H1 (cell line): Measurements from ENCODE around the gene SLC6A19.

Experiments used
- CEBPB ChIP-seq: IDR thresholded peaks from 2 replicates; pipeline ENCODE4 v1.6.1; 2012; ENCODE audit warnings: low read depth, low read length
- CTBP2 ChIP-seq: IDR thresholded peaks from 2 replicates; pipeline ENCODE4 v1.7.0; 2011; ENCODE audit warnings: borderline replicate concordance, mild to moderate bottlenecking, moderate library complexity, mixed read lengths, low read length; ENCODE audit not compliant: insufficient read depth, insufficient read length
- CTCF ChIP-seq, 3 experiments: IDR thresholded peaks; 1 replicate in 2 of 3; 2 replicates in 1 of 3; pipeline versions ENCODE4 v1.5.1 to v1.6.1; 2011; ENCODE audit warnings: low read length in 3 of 3, mild to moderate bottlenecking in 3 of 3, inconsistent platforms in 2 of 3, low read depth in 1 of 3, moderate library complexity in 1 of 3; ENCODE audit not compliant: insufficient read depth in 1 of 3; ENCODE audit errors: control extremely low read depth in 1 of 3
- EZH2 ChIP-seq: fragments of 200-600 bp; sonication (generic); IDR thresholded peaks from 2 replicates; pipeline ENCODE4 v1.7.1; 2012; ENCODE audit warnings: low read depth, mild to moderate bottlenecking, moderate library complexity, low read length, inconsistent platforms; ENCODE audit not compliant: severe bottlenecking
- POLR2AphosphoS5 ChIP-seq: IDR thresholded peaks from 2 replicates; pipeline ENCODE4 v1.6.1; 2011; ENCODE audit warnings: low read depth, low read length
- RBBP5 ChIP-seq: IDR thresholded peaks from 2 replicates; pipeline ENCODE4 v1.7.1; 2012; ENCODE audit warnings: low read depth, mild to moderate bottlenecking, inconsistent platforms, low read length, moderate library complexity, borderline replicate concordance
- RFX5 ChIP-seq: IDR thresholded peaks from 2 replicates; pipeline ENCODE4 v1.6.1; 2011; ENCODE audit warnings: low read depth, low read length, improper control_type of control experiment, borderline replicate concordance
- SIX5 ChIP-seq: IDR thresholded peaks from 2 replicates; pipeline ENCODE4 v1.6.1; 2011; ENCODE audit warnings: mild to moderate bottlenecking, low read depth, low read length
- USF2 ChIP-seq: IDR thresholded peaks from 2 replicates; pipeline ENCODE4 v1.6.1; 2011; ENCODE audit warnings: low read length, improper control_type of control experiment

- TF ChIP-seq CTBP2 (no peak), USF2 (no peak), CTCF (IDR thresholded peaks at IDR 0.05; ENCODE audit: control extremely low read depth in 1 of 3, insufficient read depth in 1 of 3, low read depth in 1 of 3, low read length in 3 of 3) (no peak), SIX5 (no peak), RFX5 (no peak), RBBP5 (no peak), CEBPB (no peak), POLR2AphosphoS5 (no peak), EZH2 (no peak)
Measured at GRCh38 chr5:1245905-1246576, 44.6 kb downstream of the SLC6A19 start.
